K562 (cell line): ENCODE measurements around the gene BIN1. TPM values are rescaled to one million over a fixed set of nuclear protein-coding genes. Genes with fewer than 3 reads are reported as not detected.

Experiments used
- ATAC-seq: fragments of 200-7000 bp; cut with Tn5 transposase; 3 replicates; pipeline ENCODE4 v1.9.1; 2020; ENCODE audit warnings: moderate library complexity
- BruUV-seq: library from RNA; stranded (reverse); fragments of 400-500 nt; replicated peaks from 2 replicates; lab custom pipeline; 2021; lab: Mats Ljungman, UMichigan
- CTCF ChIA-PET: fragments of 300-600 bp; formaldehyde crosslinking; extraction: SDS; loops from one replicate; lab custom pipeline; 2021; ENCODE audit warnings: low intra/inter-chr PET ratio; lab: Yijun Ruan, JAX
- POLR2A ChIA-PET: fragments of 300-600, 350-650 bp; sonication (Branson Sonifier 250); formaldehyde crosslinking; extraction: SDS; loops from one replicate; lab custom pipeline; 2021; ENCODE audit warnings: antibody characterized with exemption, inconsistent platforms; lab: Yijun Ruan, JAX
- DNase-seq, 4 experiments: peaks; one replicate each; pipeline versions ENCODE4 v3.0.0 to v3.0.0-alpha.2; 2011 to 2018; ENCODE audit warnings: low spot score in 3 of 4, mixed read lengths in 3 of 4; ENCODE audit errors: extremely low read depth in 1 of 4
- FAIRE-seq: peaks from 2 replicates; lab custom pipeline; 2011; peaks lifted over from hg19 to GRCh38; lab: Jason Lieb, UNC
- H2AFZ ChIP-seq: 2 replicates; pipeline ENCODE4 v1.6.0; 2011; ENCODE audit warnings: low read depth, low read length, control low read depth, inconsistent platforms
- H3K27ac ChIP-seq: fragments of 200-600 bp; 3 replicates; pipeline ENCODE4 v1.8.0; 2011; ENCODE audit warnings: low read depth, mild to moderate bottlenecking, control low read depth, inconsistent platforms, low read length, moderate library complexity, mixed read lengths; ENCODE audit errors: extremely low read depth
- H3K27me3 ChIP-seq, 2 experiments: fragments of 300-600 bp in 1 of 2; 2 replicates in 1 of 2; 3 replicates in 1 of 2; pipeline versions ENCODE4 v1.6.0 to v1.8.0; 2011; ENCODE audit warnings: inconsistent platforms in 2 of 2, low read length in 2 of 2, mild to moderate bottlenecking in 1 of 2, mixed read lengths in 1 of 2, moderate library complexity in 1 of 2; ENCODE audit not compliant: control insufficient read depth in 2 of 2, insufficient read depth in 2 of 2
- H3K36me3 ChIP-seq: fragments of 300-600 bp; 3 replicates; pipeline ENCODE4 v1.8.0; 2011; ENCODE audit warnings: mild to moderate bottlenecking, low read length, inconsistent platforms; ENCODE audit not compliant: control insufficient read depth, insufficient read depth
- H3K4me1 ChIP-seq, 2 experiments: fragments of 200-600 bp in 1 of 2; replicated peaks in 1 of 2; 2 replicates in 1 of 2; 3 replicates in 1 of 2; pipeline versions ENCODE4 v1.5.1 to v1.8.0; 2011; ENCODE audit warnings: inconsistent platforms in 2 of 2, low read length in 2 of 2, mild to moderate bottlenecking in 1 of 2, mixed read lengths in 1 of 2, moderate library complexity in 1 of 2; ENCODE audit not compliant: control insufficient read depth in 2 of 2, insufficient read depth in 2 of 2
- H3K4me2 ChIP-seq: 2 replicates; pipeline ENCODE4 v1.6.1; 2011; ENCODE audit warnings: low read length, control low read depth, inconsistent platforms, mixed read lengths; ENCODE audit not compliant: insufficient read depth
- H3K4me3 ChIP-seq: fragments of 200-600 bp; sonication (generic), shearing (Covaris generic); 2 replicates; pipeline ENCODE4 v1.5.1; 2016; ENCODE audit warnings: control low read depth, inconsistent platforms
- H3K79me2 ChIP-seq: fragments of 200-600 bp; 3 replicates; pipeline ENCODE4 v1.8.0; 2011; ENCODE audit warnings: low read length, inconsistent platforms; ENCODE audit not compliant: control insufficient read depth, insufficient read depth
- H3K9ac ChIP-seq, 2 experiments: 2 replicates each; pipeline versions ENCODE4 v1.6.0 to v1.6.1; 2011; ENCODE audit warnings: low read depth in 2 of 2, low read length in 2 of 2, control low read depth in 1 of 2, inconsistent platforms in 1 of 2, mild to moderate bottlenecking in 1 of 2, mixed read lengths in 1 of 2; ENCODE audit not compliant: insufficient read depth in 1 of 2
- H3K9me1 ChIP-seq: one replicate; pipeline ENCODE4 v1.6.0; 2011; ENCODE audit warnings: inconsistent platforms, mild to moderate bottlenecking, low read length, moderate library complexity; ENCODE audit not compliant: control insufficient read depth, insufficient read depth
- H3K9me3 ChIP-seq: replicated peaks from 2 replicates; pipeline ENCODE4 v1.5.1; 2011; ENCODE audit warnings: low read depth, low read length, inconsistent platforms; ENCODE audit not compliant: control insufficient read depth, insufficient read depth
- H4K20me1 ChIP-seq: replicated peaks from 2 replicates; pipeline ENCODE4 v1.6.1; 2011; ENCODE audit warnings: low read length, inconsistent platforms, mixed read lengths; ENCODE audit not compliant: control insufficient read depth, insufficient read depth
- CBX1 ChIP-seq: sonication (generic); IDR thresholded peaks from 2 replicates; pipeline ENCODE4 v1.6.1; 2016; ENCODE audit warnings: antibody characterized with exemption, low read depth, mild to moderate bottlenecking
- CREB3L1 ChIP-seq: fragments of 450-650 bp; IDR thresholded peaks from 2 replicates; pipeline ENCODE4 v1.6.1; 2014; ENCODE audit warnings: low read depth, mild to moderate bottlenecking, moderate library complexity, borderline replicate concordance
- HOXB6 ChIP-seq: fragments of 250-450 bp; sonication (Bioruptor Pico); IDR thresholded peaks from 2 replicates; pipeline ENCODE4 v1.5.1; 2022; ENCODE audit warnings: mild to moderate bottlenecking, borderline replicate concordance
- XRCC3 ChIP-seq: fragments of 450-650 bp; IDR thresholded peaks from 2 replicates; pipeline ENCODE4 v1.6.1; 2017; ENCODE audit warnings: mild to moderate bottlenecking, moderate library complexity
- whole genome bisulfite sequencing: fragments of 100-300 bp; shearing (Covaris generic); methylation state at CpG from one replicate; pipeline ENCODE4 v1.1.6; 2016; ENCODE audit warnings: low coverage, mixed read lengths; ENCODE audit not compliant: insufficient coverage; ENCODE audit errors: missing lambda C conversion rate; 5-methylcytosine and 5-hydroxymethylcytosine counted together
- in situ Hi-C: fragments of 300-500 bp; cut with MboI; formaldehyde crosslinking; loops from 4 replicates; pipeline ENCODE4 v1.15.0; 2018; ENCODE audit warnings: inconsistent platforms, mixed read lengths
- intact Hi-C: fragments of 100-400 bp; cut with micrococcal nuclease; formaldehyde crosslinking; loops from 2 replicates; pipeline ENCODE4 v1.14.2; 2022
- polyA plus RNA-seq, 8 experiments: library from polyadenylated mRNA; depleted of rRNA in 4 of 8; stranded (reverse) in 5 of 8; unstranded in 3 of 8; fragments of >200 nt; fragmentation: Nextera tagmentation in 2 of 8; fragmentation: Illumina TruSeq in 1 of 8; extraction: Ambion mirVana in 2 of 8; extraction: Trizol in 1 of 8; gene quantifications; 2 replicates each; pipeline versions ENCODE4 v1.2.1 to v1.2.3, GENCODE V29; 2011 to 2014; ENCODE audit warnings: inconsistent platforms in 1 of 8, missing spikeins in 1 of 8
- total RNA-seq, 7 experiments: library from RNA; depleted of rRNA in 6 of 7; stranded (reverse); fragments of >200 nt in 6 of 7; fragmentation: Illumina TruSeq in 2 of 7; extraction: Trizol in 2 of 7; gene quantifications; 2 replicates each; pipeline versions ENCODE4 v1.2.1 to v1.2.3, GENCODE V29; 2011 to 2021; ENCODE audit warnings: low replicate concordance in 1 of 7

The BIN1 gene
- total and polyA plus RNA-seq, 9 of the 15 experiments (the other 6 are each of a cell fraction or from before 2014, with no cell fraction given): 0.04 to 2.8 (median 0.79) TPM; not detected in 1

GRCh38 chr2:127088706-127089105, 18.2 kb downstream of the BIN1 start:
- ATAC-seq (no peak), FAIRE-seq (no peak), DNase-seq (no peak)
- intact Hi-C loops: no loop called here
- ChIA-PET POLR2A (interaction anchor here (0.7 kb wide), 1 partner anchor 8 kb away, joined by 4 read pairs; no protein-coding TSS in a partner anchor), CTCF (no interaction called here)
- Histone ChIP-seq H3K9me3 (no peaks in the 10 kb centered on the region), H3K27ac (no peak overlapping the region), H3K79me2 (no peaks in the 10 kb centered on the region), H4K20me1 (peaks cover 13% of the 10 kb centered on the region; the same call in 1 of the 2 replicates), H2AFZ (no peak overlapping the region), H3K4me3 (no peak overlapping the region), H3K9ac (no peak overlapping the region), H3K4me1 (peaks cover 0 to 20% of the 10 kb centered on the region in 2 experiments; a peak in 2 of 5 replicates), H3K27me3 (peaks cover 10 to 66% of the 10 kb centered on the region in 2 experiments; a peak in 3 of 5 replicates), H3K9me1 (no peaks in the 10 kb centered on the region), H3K36me3 (no peaks in the 10 kb centered on the region), H3K4me2 (no peak overlapping the region)
- in situ Hi-C loops: no loop called here
- BruUV-seq: no TSS peak
- 16% methylated on average over 6 of the region's 6 CpGs for WGBS
- TF ChIP-seq HOXB6 (CRISPR knock-in tag): no peak
- TF ChIP-seq CREB3L1: no peak
- TF ChIP-seq CBX1: no peak
- TF ChIP-seq XRCC3: no peak
